GM19372 (cell line): ENCODE data around the gene KCNIP2.

Experiments used
- ATAC-seq: cut with Tn5 transposase; IDR thresholded peaks from one replicate; pipeline ENCODE4 v1.9.1; 2021; ENCODE audit warnings: mild to moderate bottlenecking, low read depth, moderate library complexity; ENCODE audit not compliant: unreplicated experiment

KCNIP2 gene

GRCh38 chr10:101856626-101857025, 13.0 kb upstream of the KCNIP2 start:
- ATAC-seq, result no peak

DNA sequence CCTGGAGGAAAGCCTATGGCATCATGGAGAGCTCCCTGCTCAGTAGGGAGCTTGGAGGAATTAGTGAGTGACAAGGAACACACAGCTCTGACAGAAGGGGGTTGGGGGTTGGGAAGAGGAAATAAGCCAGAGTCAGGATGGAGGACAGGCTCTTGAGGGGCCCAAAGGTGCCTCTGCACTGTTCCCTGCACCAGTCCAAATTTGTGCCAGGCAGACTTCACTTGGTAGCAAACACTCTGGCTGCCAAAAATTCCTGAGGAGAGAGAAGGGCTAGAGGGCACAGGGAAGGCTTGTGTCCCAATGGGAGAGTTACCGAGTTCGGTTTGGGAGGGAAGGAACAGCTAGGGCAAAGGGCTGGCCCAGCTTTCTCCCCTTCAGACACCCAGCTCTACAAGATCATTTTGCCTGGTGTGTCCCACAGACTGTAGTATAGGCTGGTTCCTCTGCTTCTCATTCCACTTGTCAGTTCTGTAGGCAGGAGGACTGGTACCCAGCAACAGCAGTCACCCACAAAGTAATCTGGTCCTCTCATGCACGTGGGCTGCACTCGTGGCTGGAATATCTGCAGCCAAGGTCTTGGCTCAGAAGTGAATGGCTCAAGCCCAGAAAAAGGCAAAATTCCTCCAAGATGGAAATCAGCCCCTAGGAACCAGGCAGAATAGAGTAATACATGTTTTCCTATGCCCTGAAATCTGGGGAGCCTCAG, 8.0 kb upstream of the KCNIP2 start:
- ATAC-seq, result no peak

DNA sequence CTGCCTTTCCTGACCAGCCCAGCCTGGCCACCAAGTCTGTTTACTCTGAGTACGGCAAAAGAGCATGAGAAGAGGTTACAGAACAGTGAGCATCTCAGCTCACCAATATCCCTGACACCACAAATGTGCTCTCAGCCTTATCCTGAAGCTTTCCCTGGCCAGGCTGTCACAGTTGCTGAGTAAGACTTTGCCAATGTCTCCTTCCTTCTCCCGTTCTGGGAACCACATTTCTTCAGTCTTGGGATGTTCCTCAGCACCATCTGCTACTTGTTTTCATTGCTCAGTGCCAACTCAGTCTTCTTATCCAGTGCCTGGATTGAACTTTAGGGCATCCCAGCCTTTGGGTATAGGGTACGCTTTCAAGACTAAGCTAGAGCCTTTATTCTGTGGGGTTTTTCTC, 7.1 kb upstream of the KCNIP2 start:
- no peak for ATAC-seq

DNA sequence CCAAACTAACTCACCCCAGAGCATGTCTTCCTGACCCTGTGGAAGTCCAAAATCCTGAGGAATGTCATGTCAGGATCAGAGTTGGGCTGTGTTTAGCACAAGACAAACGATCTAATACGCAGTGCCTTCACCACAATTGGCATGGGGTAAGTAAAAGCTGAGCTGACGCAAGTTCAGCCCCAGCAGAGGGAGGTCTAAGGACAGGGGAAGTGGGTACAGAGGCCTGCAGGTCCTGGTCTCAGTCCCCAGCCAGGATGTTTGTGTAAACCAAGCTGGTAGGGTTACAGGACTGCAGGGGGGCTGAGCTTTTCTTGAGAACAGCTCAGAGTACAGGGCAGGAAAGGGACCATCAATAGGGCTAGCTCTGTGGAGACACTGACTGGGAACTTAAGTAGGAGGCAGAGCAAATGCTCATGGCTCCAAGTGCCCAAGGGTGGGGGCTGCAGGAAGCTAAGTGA, 5.3 kb upstream of the KCNIP2 start:
- no peak for ATAC-seq

- ATAC-seq, result no peak
These were observed 4.8 kb upstream of the KCNIP2 start for GRCh38 chr10:101848408-101848807.

DNA sequence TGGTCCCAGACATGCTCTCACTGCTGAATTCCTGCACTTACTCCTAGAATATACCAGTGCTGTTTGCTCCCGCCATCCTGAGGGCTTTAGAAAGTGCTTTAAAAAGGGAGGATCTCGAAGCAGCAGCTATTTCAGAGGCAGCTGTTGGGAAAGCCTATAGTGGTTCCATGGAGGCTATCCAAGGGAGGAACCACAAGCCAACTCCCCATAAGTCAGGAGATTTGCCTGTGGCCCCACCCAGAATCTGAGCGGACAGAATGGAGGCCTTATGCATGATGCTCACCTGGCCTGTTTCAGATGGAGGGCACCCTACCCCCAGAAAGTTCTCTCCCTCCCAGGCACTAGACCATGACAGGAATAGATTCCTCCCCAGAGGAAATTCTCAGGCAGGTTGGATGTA, 2.3 kb upstream of the KCNIP2 start:
- no peak for ATAC-seq

GRCh38 chr10:101841826-101842225, 1.8 kb downstream of the KCNIP2 start:
- no peak for ATAC-seq

- peak; percentile 61 for ATAC-seq
These were observed 2.7 kb downstream of the KCNIP2 start for GRCh38 chr10:101840741-101841453.

GRCh38 chr10:101840102-101840684, 3.4 kb downstream of the KCNIP2 start:
- no peak for ATAC-seq

DNA sequence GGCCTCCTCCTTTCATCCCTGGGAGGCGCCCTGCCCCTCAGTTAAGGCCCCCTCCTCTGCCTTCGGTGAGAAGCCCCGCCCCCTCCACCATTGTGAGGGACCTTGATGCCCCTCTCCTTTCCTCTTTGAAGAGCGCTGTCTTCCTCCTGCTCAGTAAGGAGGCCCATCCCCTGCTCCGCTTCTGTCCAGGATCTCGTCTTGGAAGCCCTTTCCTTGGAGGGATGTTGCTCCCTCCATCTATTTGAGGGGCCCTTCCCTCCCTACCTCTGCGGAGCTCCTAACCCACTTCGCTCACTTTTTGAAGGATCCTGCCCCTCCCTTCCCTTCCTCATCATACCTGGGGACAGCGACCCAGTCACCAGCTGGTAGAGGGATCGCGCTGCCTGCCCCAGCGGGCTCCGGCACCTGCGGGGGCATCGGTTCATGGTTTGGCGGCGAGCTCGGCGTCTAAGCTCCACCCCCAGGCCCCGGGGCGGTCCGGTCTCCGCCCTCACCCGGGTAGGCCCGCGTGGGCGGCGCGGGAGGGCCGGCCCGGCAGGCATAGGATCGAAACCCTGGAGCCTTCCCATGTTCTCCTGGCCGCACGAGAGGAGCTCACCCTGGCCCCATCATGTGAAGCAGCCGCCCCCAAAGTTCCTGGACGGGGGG, 4.1 kb downstream of the KCNIP2 start:
- no peak for ATAC-seq

DNA sequence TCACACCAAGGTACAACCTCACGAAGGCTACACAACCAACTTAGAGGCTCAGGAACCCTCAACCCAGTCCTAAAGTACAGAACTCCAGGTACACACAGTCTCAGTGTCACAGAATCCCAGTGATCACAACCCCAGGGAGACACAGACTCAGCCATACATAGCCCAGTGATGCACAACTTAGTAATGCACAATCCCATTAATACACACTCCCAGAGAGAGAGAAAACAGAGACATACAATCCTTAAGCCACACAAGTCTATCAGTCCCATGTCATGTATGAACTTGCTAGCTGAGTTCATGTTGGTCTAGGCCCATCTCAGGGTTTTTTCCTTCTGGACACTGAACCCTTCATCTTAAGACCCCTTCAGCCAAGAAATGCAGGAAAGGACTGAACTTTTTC, 4.6 kb downstream of the KCNIP2 start:
- ATAC-seq, result no peak

- no peak for ATAC-seq
These were observed 5.1 kb downstream of the KCNIP2 start for GRCh38 chr10:101838416-101838970.

- ATAC-seq, result no peak
These were observed 5.9 kb downstream of the KCNIP2 start for GRCh38 chr10:101837748-101838147.

DNA sequence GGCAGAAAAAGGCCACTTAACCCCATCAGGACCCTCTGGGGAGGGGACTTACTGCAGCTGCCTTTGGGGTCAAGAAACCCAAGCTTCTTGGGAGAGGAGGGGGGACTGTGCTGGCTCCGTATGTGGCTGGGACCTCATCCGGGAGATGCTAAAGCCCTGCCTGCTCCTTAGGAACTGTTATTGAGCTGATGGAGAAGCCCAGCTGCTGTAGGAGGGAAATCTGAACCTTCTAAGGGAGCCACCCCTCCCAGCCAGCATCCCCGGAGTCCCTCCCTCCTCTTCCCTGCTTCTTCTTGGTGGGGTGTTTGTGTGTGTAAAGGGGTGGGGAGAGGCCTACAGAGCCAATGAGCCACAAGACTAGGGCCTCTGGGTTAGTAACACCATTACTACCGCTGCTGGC, 8.2 kb downstream of the KCNIP2 start:
- ATAC-seq, result no peak

DNA sequence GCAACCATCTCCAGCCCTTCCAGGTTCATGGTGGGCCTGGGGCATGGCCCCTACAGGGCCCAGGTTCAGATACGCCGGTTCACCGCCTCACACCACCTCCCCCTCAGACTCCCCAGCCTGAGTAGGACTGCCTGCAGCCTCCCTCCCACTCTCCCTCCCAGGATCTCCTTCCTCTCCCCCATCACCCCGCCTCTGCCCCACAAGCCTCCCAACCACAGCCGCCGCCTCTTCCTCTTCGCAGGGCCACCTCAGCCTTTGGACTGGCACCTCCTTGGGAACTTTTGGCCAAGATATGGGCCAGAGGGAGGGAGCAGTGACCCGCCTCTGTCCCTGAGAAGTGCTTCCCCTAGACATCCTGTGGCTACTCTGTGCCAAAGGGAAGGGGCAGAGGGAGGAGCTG, 9.3 kb downstream of the KCNIP2 start:
- no peak for ATAC-seq

DNA sequence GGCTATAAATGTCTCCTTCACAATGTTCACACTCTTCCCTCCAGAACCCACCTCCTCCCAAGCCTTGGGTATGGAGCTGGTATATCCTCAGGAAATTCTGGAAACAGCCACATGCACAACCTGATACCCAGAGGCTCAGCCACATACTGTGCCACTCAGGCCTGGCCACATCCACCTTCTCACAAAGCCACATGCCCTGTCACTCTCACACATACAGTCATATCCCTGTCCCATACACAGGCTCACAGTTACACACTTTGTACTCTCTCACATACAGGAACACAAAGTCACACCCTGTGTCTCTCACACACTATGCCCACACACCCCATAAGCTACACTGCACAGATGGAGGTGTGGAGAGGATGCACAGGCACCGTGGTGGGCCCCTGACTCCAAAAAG, 10.1 kb downstream of the KCNIP2 start:
- ATAC-seq, result no peak

GRCh38 chr10:101832325-101832771, 11.3 kb downstream of the KCNIP2 start:
- no peak for ATAC-seq

DNA sequence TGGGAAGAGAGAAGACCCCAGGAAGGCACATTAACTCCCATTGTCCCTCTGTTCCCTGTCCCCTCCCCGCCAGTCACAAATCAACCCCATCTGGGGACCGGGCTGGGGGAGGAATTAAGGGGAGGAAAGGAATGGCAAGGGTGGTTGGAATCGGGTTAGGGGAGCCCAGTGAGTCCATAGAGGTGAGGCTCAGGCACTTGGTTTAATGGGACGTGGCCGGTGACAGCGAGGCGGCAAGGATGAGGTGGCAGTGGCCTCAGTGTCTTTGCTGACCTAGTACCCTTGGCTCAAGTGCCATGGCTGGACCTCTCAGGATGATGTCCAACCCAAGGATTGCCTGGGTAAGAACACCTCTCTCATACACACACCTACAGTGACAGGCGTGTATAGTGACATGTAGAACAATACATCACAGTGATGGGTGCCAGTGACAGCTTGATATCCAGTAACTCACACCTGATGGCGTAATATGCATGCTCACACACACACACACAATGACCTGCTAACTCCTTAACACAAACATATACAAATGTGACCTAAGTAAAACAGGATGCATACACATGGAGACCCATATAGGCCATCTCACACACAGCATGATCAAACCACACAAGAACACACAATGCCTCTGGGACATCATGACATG, 12.3 kb downstream of the KCNIP2 start:
- ATAC-seq, result no peak

- peak; percentile 61 for ATAC-seq
These were observed 13.1 kb downstream of the KCNIP2 start for GRCh38 chr10:101830322-101831168.
